ENCODE measurements around the gene GAB2.

The GAB2 gene

GRCh38 chr11:78293536-78293935, 124.1 kb downstream of the GAB2 start:
- TF ChIP-seq CTCF (IDR thresholded peaks at IDR 0.05; ENCODE audit: low read depth, low read length, missing control alignments), result no peak
- no peak overlapping the region for H3K4me3 ChIP-seq (ENCODE audit: low read depth, low read length)
- DNase-seq (ENCODE audit: low read depth), result no peak
- in situ Hi-C loops (cut with HindIII; ENCODE audit: low sequenced_read_pairs), result no loop called here

GRCh38 chr11:78292109-78292803, 125.4 kb downstream of the GAB2 start:
- no peak for TF ChIP-seq CTCF (IDR thresholded peaks at IDR 0.05; ENCODE audit: low read depth, low read length, missing control alignments)
- no peak overlapping the region for H3K4me3 ChIP-seq (ENCODE audit: low read depth, low read length)
- DNase-seq (ENCODE audit: low read depth), result no peak
- in situ Hi-C loops (cut with HindIII; ENCODE audit: low sequenced_read_pairs), result no loop called here

- no peak for DNase-seq (ENCODE audit: low read depth)
- TF ChIP-seq CTCF (IDR thresholded peaks at IDR 0.05; ENCODE audit: low read depth, low read length, missing control alignments), result no peak
- in situ Hi-C loops (cut with HindIII; ENCODE audit: low sequenced_read_pairs), result no loop called here
- H3K4me3 ChIP-seq (ENCODE audit: low read depth, low read length), result no peak overlapping the region
Observed at GRCh38 chr11:78291503-78292108, 126.0 kb downstream of the GAB2 start.

- no peak overlapping the region for H3K4me3 ChIP-seq (ENCODE audit: low read depth, low read length)
- in situ Hi-C loops (cut with HindIII; ENCODE audit: low sequenced_read_pairs), result no loop called here
- no peak for TF ChIP-seq CTCF (IDR thresholded peaks at IDR 0.05; ENCODE audit: low read depth, low read length, missing control alignments)
- DNase-seq (ENCODE audit: low read depth), result no peak
Observed at GRCh38 chr11:78290293-78291176, 127.1 kb downstream of the GAB2 start.

- no peak for DNase-seq (ENCODE audit: low read depth)
- in situ Hi-C loops (cut with HindIII; ENCODE audit: low sequenced_read_pairs), result no loop called here
- TF ChIP-seq CTCF (IDR thresholded peaks at IDR 0.05; ENCODE audit: low read depth, low read length, missing control alignments), result no peak
- no peak overlapping the region for H3K4me3 ChIP-seq (ENCODE audit: low read depth, low read length)
Observed at GRCh38 chr11:78289552-78290292, 127.9 kb downstream of the GAB2 start.

- no peak for DNase-seq (ENCODE audit: low read depth)
- TF ChIP-seq CTCF (IDR thresholded peaks at IDR 0.05; ENCODE audit: low read depth, low read length, missing control alignments), result no peak
- in situ Hi-C loops (cut with HindIII; ENCODE audit: low sequenced_read_pairs), result no loop called here
- H3K4me3 ChIP-seq (ENCODE audit: low read depth, low read length), result no peak overlapping the region
Observed at GRCh38 chr11:78284260-78284659, 133.4 kb downstream of the GAB2 start.

Measured in astrocyte of the cerebellum (primary cell).